GM19025 (cell line): ENCODE data around the gene FAM13C.
"Not testable (repeated sequence)": the region's sequence is repeated elsewhere in the genome, so short reads cannot be mapped to it uniquely, and the experiment has no call there.

Source experiments
- ATAC-seq: cut with Tn5 transposase; IDR thresholded peaks from one replicate; pipeline ENCODE4 v1.9.1; 2021; ENCODE audit warnings: mild to moderate bottlenecking, low read depth, moderate library complexity; ENCODE audit not compliant: unreplicated experiment

Gene FAM13C

DNA sequence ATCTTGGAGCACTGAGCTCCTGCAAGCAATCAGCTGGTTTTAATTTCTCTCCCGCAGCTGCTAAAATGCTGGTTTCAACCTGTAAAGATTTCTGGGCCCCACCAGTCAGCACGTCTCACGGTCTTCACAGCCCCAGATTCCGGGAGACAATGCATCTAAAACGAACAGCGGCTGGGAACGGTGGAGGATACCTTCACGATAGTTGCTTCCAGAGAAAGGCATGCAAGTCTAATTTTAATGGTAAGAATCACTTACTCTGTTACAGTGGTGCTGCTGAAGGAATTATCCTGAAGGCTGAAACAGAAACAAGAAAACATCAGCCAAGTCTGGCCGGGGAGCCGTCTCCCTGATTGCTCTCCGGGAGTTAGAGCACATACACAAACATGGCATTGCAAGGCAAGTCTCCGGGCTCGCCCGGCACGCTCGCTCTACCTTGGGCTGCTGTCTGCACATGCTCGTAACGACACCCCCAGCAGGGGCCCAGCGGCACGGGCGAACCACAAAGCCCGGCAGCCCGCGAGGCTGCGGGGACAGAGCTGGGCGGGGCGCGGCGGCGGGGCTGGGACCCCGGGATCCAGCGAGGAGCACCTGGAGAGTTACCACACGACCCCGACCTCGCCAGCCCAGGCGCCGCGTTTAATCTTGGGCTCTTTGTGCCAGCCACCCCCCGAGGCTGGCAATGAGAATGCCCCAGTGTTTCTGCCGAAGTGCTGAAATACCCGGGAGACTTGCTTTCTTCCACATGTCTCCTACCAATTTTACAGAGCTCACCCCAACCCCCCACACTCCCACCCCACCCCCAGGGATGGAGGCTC lies at the start of gene FAM13C:
FAM13C (minus strand) TSS at position 406 of the 815 bp plus-strand sequence; CDS start at position 317, 89 bp downstream.
- ATAC-seq, result no peak

DNA sequence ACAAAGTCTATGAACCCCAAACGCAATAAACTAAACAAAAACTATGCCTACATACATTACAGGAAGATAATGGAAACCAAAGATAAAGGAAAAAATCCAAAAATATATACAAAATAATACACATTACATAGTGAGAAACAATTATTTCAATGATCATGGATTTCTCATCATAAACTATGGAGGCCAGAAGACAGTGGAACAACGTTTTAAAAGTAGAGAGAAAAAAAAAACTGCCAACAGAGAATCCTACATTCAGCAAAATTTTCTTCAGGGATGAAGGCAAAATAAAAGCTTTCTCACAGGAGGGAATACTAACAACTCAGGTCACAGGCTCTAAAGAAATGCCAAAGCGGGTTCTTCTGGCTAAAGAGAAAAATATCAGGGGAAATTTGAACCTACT lies 42.9 kb upstream of the FAM13C start:
- no peak for ATAC-seq

DNA sequence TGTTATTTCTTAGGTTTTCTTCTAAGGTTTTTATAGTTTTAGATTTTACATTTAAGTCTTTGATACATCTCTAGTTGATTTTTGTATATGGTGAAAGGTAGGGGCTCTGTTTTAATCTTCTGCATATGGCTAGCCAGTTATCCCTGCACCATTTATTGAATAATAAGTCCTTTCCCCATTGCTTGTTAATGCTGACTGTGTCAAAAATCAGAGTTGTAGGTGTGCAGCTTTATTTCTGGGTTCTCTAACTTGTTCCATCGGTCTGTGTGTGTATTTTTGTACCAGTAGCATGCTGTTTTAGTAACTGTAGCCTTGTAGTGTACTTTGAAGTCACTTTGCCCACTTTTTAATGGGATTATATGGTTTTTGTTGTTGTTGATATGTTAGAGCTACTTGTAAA lies 37.9 kb upstream of the FAM13C start:
- ATAC-seq, result no peak

DNA sequence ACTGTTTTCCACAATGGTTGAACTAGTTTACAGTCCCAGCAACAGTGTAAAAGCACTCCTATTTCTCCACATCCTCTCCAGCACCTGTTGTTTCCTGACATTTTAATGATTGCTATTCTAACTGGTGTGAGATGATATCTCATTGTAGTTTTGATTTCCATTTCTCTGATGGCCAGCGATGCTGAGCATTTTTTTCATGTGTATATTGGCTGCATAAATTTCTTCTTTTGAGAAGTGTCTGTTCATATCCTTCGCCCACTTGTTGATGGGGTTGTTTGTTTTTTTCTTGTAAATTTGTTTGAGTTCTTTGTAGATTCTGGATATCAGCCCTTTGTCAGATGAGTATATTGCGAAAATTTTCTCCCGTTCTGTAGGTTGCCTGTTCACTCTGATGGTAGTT lies 37.0 kb upstream of the FAM13C start:
- ATAC-seq, result not testable (repeated sequence)

DNA sequence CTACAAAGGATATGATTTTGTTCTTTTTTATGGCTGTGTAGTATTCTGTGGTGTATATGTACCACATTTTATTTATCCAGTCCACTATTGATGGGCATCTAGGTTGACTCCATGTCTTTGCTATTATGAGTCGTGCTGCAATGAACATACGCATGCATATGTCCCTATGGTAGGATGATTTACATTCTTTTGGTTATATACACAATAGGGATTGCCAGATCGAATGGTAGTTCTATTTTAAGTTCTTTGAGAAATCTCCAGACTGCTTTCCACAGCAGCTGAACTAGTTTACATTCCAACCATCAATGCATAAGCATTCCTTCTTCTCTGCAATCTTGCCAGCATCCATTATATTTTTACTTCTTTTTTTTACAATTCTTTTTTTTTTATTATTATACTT lies 35.6 kb upstream of the FAM13C start:
- no peak for ATAC-seq

DNA sequence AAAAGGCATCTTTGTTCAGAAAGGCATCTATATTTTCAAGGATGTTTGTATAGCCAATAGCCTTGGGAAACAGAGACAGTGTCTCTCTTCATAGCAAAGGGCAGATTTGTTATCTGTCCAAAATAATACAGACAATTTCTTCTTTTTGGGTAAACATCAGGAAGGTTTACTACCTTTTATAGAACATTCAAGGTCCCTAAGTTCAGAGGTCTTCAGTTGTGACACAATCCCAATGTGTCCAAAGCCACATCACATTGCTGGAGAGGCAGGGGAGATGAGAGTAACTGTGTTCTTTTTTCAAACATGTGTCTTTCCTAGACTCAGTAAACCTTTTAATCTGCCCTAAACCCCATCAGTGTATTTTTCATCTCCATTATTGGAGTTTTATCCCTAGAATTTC lies 33.6 kb upstream of the FAM13C start:
- no peak for ATAC-seq

DNA sequence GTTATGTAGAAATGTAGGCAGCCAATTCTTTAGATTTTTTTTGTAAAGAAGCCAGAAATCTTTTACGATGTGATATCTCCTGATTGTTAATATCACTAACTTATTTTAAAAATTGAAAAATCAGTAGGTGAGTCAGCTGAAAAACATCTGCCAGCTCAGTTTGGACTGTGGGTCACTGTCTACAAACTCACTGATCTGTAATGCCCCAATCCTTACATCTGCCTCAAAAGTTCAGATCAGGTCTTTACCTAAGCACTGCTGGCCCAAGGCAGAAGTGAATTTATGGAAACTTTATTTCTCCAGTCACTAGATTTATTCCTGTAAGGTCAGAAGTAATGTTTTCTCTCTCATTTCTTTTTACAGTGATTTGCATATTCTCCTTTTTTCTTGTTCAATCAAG lies 31.0 kb upstream of the FAM13C start:
- no peak for ATAC-seq

DNA sequence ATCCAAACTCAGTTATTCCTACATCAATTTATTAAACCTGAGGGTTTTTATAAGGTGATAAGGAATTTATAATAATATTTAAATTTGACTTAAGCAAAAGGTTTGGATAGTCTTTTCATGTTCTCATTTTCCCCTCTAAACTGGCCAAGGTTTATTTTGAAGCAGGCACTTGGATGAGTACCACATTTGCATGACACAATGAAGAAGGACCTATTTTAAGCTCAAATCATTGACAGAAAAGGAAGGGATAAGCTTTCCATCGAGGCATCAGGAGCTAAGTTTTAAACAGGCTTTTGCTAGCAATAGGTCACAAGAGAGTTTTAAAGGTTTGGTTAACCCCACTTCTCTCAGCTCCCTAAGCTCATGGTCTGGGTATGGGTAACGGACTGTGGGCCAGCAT lies 28.7 kb upstream of the FAM13C start:
- ATAC-seq, result no peak

DNA sequence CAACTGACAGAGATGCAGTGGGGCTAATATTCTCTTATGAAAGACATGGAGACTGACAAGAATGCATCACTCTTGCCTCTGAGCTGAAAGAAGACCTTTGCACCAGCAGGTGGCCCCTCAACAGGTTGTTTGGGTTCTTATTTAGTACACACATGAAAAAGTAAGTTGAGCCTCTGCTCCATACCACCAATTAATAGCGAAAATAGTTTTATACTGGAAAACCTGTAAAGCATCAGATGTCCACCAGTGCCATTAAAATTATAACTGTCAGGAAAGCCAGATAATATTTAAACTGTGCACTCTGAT lies 26.3 kb upstream of the FAM13C start:
- ATAC-seq, result no peak

DNA sequence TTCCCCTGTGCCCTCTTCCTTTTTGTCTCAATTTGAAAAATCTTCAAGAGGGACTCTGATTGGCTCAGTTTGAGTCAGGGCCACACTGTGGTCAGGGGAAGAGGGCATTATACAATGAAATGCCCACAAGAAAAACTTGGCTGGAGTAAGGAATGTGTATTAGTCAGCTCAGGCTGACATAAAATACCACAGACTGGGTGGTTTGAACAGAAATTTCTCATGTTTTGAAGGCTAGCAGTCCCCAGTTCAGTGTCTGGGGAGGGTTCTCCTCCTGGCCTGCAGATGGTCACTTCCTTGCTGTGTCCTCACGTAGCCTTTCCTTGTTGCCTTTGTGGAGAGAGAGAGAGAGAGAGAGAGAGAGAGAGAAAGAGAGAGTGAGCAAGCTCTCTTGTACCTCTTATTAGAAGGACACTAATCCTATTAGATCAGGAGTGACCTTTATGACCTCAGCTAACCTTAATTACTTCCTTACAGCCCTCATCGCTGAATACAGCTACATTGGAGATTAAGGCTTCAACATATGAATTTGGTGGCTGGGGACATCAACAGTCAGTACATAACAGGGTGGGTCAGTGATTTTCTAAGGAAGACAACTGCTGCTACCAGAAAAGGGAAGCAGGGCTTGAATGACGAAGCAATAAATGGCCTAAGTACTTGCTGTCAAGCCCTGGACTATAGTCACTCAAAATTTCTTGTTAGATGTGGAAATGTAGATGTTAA lies 25.8 kb upstream of the FAM13C start:
- no peak for ATAC-seq

DNA sequence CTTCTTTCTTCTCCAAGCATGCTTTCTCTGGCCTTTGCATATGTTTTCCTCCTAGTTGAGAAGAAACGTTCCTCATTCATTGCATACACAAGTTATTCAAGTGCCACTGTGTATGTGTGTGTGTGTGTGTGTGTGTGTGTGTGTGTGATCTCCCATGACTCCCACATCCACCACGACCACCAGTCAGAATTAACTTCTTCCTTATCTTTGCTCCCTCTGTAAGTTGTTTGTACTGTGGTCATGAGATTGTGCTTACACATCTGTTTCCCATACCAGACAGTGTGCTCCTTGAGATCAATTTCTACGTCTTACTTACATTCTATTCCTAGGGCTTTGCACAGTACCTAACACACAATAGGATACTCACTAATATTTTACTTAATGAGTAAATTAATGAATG lies 22.4 kb upstream of the FAM13C start:
- ATAC-seq, result no peak

DNA sequence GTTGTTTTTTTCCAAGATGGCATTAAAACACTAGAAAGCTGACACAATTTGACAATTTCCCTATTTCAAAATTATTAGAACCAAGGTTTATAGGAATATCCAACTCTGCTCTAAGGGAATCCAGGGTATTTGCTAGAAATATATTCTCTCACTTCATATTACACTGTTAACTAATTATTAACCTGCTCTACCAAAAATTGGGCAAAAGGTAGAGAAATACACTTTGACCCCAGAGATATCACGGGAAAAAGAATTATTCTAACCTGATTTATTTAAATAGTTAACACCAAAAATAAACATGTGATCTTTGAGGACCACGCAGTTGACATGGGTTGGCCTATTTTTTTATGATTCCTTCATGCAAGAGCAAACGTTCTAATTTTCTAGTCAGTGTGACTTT lies 21.6 kb upstream of the FAM13C start:
- ATAC-seq, result no peak

DNA sequence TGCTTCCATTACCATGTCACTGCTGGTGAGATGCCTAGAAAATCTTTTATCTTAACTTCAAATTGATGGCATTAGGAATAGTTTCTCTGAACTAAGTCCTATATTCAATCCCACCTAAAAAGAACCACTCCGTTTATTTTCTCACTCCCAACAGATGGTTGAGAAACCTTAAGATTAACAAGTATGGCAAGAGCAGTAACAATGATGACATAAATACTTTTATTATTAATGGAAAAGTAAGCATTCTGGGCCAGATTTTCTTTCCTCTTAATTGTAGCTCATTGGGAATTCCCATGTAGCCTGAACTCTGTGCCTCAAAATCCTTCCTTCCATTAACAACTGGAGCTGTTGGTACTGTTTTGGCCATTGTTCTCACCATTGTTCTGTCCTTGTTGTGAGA lies 21.1 kb upstream of the FAM13C start:
- ATAC-seq, result no peak

DNA sequence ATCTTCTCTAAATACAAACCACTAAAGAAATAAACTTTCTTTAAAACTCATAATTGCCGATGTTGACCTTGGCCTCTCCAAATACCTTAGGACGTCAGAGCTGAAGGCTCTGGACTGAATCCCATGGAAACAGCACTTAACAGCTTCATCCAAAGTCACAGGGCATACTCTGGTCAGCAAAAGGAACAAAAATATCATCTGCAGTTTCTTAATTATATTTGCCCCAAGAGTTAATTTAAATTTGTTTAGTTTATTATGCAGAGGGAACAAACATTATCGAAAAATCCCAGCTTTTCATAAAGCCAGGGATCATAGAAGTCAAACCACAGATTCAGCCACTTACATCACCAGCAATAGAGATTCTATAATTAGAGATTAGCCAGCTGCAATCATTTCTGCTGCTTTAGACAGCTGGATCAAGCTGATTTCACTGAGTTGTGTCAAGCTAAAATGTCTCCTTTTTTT lies 20.5 kb upstream of the FAM13C start:
- no peak for ATAC-seq

DNA sequence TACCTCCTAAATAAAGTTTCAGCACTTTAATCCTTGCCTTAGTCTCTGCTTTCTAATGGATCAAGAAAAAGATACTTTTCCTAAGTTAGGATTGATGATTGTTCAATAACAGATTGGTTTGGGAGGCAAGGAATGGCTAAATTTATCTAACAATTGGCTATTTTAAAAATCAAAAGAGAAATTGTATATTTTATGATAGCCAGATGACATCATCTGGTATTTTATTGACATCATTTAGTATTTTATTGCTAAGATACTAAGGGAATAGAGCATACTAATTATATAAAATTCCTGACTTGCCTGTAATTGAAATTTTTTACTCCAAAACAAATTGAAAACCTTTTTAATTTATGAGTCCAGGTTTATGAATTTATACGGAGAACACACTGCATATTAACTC lies 19.3 kb upstream of the FAM13C start:
- ATAC-seq, result no peak

DNA sequence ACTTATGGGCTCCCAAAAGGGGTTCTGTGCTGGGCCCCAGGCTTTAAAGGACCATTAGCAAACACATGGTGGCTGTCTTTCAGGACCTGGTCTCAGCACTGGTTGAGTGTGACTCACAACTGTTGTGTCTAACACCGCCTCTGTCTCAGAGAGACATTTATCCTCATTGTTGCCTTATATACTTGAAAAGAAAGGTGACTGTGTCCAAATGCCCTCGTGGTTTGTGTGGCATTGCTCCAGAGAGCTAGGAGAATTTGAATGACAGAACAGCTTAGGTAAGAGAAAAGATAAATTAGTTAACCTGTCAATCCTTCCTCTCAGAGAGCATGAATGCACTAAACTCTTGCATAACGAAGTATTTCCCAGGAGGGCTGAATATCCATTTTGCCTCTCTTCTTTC lies 14.5 kb upstream of the FAM13C start:
- ATAC-seq, result no peak

DNA sequence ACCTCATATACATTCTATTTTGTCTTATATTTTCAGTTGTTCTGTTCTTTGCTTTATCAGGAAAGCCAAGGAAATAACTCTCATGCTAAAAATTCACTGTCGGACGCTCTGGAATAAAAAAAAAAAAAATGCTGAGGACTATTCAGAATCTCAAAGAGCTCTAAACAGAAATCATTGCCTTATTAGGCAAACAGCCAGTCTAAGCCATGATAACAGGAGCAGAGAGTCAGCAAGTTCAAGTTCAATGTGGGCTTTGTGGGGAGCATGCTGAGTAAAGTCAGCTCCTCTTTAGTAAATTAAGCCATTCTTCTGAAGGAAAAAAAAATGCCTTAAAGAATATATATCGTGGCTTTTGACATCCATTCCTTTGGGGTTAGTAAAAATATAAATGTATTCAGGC lies 13.6 kb upstream of the FAM13C start:
- no peak for ATAC-seq

DNA sequence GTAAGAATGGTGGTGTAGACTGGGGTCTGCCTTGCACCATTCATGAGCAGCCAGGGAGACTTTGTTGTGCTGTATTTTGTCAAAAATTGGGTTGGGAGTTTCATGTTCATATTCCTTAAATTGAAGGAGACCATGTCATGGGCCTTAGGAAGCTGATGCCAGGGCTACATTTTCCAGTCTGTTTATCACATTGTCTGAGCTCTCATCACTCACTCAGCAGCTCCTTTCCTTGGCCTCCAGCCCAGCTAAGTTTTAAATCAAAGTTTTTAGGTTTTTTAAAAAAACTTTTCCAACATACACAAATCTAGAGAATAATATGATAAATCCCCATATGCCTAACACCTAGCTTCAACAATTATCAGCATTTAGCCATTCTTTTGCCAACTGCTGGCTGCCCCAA lies 12.6 kb upstream of the FAM13C start:
- no peak for ATAC-seq

DNA sequence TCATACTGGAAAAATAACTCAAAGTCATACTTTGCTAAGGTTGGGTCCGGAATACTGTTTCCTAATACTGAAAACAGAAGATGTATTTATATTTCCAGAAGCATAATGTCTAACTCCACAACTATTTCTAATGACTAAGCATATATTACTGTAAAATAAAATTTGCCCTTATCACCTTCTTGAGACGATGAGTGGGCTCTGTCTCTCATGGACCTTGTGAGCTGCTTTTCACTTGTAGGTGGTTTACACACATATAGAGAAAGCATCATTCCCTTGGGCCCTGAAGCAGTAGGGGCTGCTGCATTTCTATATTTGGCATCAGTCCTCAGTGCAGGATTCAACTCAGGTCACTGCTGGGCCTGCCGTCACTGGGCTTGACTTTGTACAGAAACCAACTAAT lies 10.7 kb upstream of the FAM13C start:
- ATAC-seq, result no peak

DNA sequence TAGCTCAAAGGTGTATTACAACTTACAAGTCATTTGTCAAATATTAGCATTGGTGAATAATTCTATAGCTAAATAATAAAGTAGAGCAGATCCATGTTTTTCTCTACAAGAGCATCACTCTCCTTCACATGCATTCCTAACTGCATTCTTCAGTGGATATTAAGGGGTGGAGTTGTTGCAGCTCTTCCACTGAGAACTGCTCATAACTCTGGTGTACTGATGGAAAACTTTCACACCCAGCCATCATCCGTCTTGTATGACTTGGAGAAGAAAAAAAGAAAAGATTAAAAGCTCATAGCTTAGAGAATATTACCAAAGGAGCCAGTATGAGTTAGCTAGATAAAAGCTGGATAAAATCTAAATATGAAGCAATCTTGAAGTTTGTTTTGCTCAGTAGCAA lies 10.2 kb upstream of the FAM13C start:
- ATAC-seq, result no peak

DNA sequence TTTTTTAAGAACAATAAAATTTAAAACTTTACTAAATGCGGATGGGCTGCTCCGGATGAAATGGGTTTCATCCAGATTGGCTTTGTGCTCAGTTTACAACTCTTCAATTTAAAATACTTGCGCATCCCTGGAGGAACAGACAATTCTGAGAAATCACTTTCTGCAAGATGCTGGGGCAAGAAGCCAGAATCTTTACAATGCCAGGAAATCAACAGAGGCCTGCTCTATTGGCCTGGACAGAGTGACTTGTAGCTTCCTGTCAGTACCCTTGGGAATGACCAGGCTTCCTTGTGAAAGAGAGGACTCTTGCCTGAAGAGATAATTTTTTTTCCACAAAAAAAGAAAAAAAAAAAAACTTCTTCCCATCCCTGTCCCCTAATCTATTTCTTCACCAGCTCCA lies 3.9 kb upstream of the FAM13C start:
- no peak for ATAC-seq

DNA sequence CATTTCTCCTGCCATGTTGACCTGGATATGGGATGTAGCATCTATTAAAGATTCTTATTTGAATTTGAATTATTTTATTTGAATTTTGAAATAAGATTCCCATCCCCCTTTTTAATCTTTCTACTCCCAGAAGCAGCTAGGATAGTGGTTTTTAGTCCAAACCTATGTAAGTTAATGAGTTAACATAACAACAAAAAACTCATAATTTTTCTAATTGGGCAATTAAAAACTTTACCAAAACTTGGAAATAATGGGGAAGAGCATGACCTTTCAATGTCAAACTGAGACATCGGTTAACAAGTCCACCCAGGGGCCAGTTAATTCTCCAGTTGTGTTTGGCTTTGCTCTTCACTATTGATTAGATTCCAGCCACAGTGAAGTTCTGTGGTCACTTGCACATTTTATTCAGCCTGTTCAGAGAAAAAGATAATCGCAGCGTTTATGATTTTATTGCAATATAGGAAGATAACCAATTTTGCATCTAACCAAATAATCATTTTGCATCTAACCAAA lies 1.2 kb upstream of the FAM13C start:
- ATAC-seq, result no peak
